WTC11 (cell line): ENCODE measurements around the gene ANKZF1.

Experiments used
- CTCF ChIP-seq: fragments of 200-600 bp; IDR thresholded peaks from 2 replicates; pipeline ENCODE4 v1.8.0; 2022; ENCODE audit warnings: antibody characterized with exemption
- ELF4 ChIP-seq: sonication (generic); formaldehyde crosslinking; IDR thresholded peaks from 2 replicates; pipeline ENCODE4 v1.8.1; 2022; ENCODE audit warnings: low read depth, mild to moderate bottlenecking, moderate library complexity, missing genetic modification reagents
- MYBL2 ChIP-seq: sonication (generic); formaldehyde crosslinking; IDR thresholded peaks from 2 replicates; pipeline ENCODE4 v1.8.1; 2023; ENCODE audit warnings: mild to moderate bottlenecking, moderate library complexity, missing genetic modification reagents
- NR1H2 ChIP-seq: sonication (generic); formaldehyde crosslinking; IDR thresholded peaks from 2 replicates; pipeline ENCODE4 v1.9.0; 2021; ENCODE audit warnings: mild to moderate bottlenecking, moderate library complexity, missing genetic modification reagents
- PRDM15 ChIP-seq: sonication (generic); formaldehyde crosslinking; IDR thresholded peaks from 2 replicates; pipeline ENCODE4 v1.8.0; 2022; ENCODE audit warnings: missing genetic modification reagents
- SP1 ChIP-seq: sonication (generic); formaldehyde crosslinking; conservative IDR thresholded peaks from 2 replicates; pipeline ENCODE4 v1.8.1; 2022; ENCODE audit warnings: missing genetic modification reagents
- ZNF317 ChIP-seq: sonication (generic); formaldehyde crosslinking; IDR thresholded peaks from 2 replicates; pipeline ENCODE4 v1.8.1; 2023; ENCODE audit warnings: low read depth, mild to moderate bottlenecking, moderate library complexity, missing genetic modification reagents, borderline replicate concordance
- ZNF532 ChIP-seq: fragments of 250-450 bp; sonication (Bioruptor Pico); IDR thresholded peaks from 2 replicates; pipeline ENCODE4 v1.9.0; 2021; ENCODE audit warnings: mild to moderate bottlenecking, borderline replicate concordance
- ZSCAN18 ChIP-seq: fragments of 250-450 bp; sonication (Bioruptor Pico); IDR thresholded peaks from 2 replicates; pipeline ENCODE4 v2.1.2; 2022; ENCODE audit warnings: mild to moderate bottlenecking, moderate library complexity

- TF ChIP-seq ZSCAN18 (CRISPR knock-in tag) (no peak), SP1 (CRISPR knock-in tag) (no peak), ZNF317 (CRISPR knock-in tag) (no peak), CTCF (no peak), ELF4 (CRISPR knock-in tag) (no peak), PRDM15 (CRISPR knock-in tag) (no peak), NR1H2 (no peak), ZNF532 (CRISPR knock-in tag) (no peak), MYBL2 (CRISPR knock-in tag) (no peak)
These were observed 15.5 kb upstream of the ANKZF1 start for GRCh38 chr2:219214141-219214540.
